GM18867 (cell line): ENCODE measurements around the gene GATA3.
"Not testable (repeated sequence)": the region's sequence is repeated elsewhere in the genome, so short reads cannot be mapped to it uniquely, and the experiment has no call there.

ENCODE experiments used
- ATAC-seq: cut with Tn5 transposase; IDR thresholded peaks from one replicate; pipeline ENCODE4 v1.9.1; 2021; ENCODE audit warnings: mild to moderate bottlenecking, moderate library complexity; ENCODE audit not compliant: unreplicated experiment

The GATA3 gene

GRCh38 chr10:8054494-8055407 is at the start of gene GATA3:
GATA3 (plus strand) TSS chr10:8054688; CDS start chr10:8055656, 968 bp downstream.
- ATAC-seq = peak; percentile 41

GRCh38 chr10:8006274-8006999 is 48.1 kb upstream of the GATA3 start:
- peak; percentile 66 for ATAC-seq

- ATAC-seq = no peak
Measured at GRCh38 chr10:8009031-8009430, 45.5 kb upstream of the GATA3 start.

- ATAC-seq = no peak
Measured at GRCh38 chr10:8013006-8013405, 41.5 kb upstream of the GATA3 start.

- no peak for ATAC-seq
Measured at GRCh38 chr10:8013619-8014018, 40.9 kb upstream of the GATA3 start.

GRCh38 chr10:8014649-8015048 is 39.8 kb upstream of the GATA3 start:
- ATAC-seq = no peak

GRCh38 chr10:8017277-8017676 is 37.2 kb upstream of the GATA3 start:
- ATAC-seq = no peak

- ATAC-seq = no peak
Measured at GRCh38 chr10:8023321-8023720, 31.2 kb upstream of the GATA3 start.

GRCh38 chr10:8023851-8024250 is 30.6 kb upstream of the GATA3 start:
- no peak for ATAC-seq

GRCh38 chr10:8026349-8027259 is 27.9 kb upstream of the GATA3 start:
- ATAC-seq = no peak

GRCh38 chr10:8031211-8031610 is 23.3 kb upstream of the GATA3 start:
- not testable (repeated sequence) for ATAC-seq

- ATAC-seq = no peak
Measured at GRCh38 chr10:8032558-8032957, 21.9 kb upstream of the GATA3 start.

- no peak for ATAC-seq
Measured at GRCh38 chr10:8033812-8034465, 20.5 kb upstream of the GATA3 start.

- ATAC-seq = no peak
Measured at GRCh38 chr10:8034466-8035005, 20.0 kb upstream of the GATA3 start.

- ATAC-seq = no peak
Measured at GRCh38 chr10:8035006-8035640, 19.4 kb upstream of the GATA3 start.

- ATAC-seq = no peak
Measured at GRCh38 chr10:8035641-8036470, 18.6 kb upstream of the GATA3 start.

- no peak for ATAC-seq
Measured at GRCh38 chr10:8036506-8037198, 17.8 kb upstream of the GATA3 start.

GRCh38 chr10:8037199-8037801 is 17.2 kb upstream of the GATA3 start:
- no peak for ATAC-seq
